Karpas-422 (cell line): ENCODE measurements around the gene AGAP1. TPM values are rescaled to one million over a fixed set of nuclear protein-coding genes. Genes with fewer than 3 reads are reported as not detected.

ENCODE experiments used
- DNase-seq: peaks from one replicate; pipeline ENCODE4 v3.0.0-alpha.2; 2015
- H2AFZ ChIP-seq: fragments of 200-600 bp; sonication (generic); 2 replicates; pipeline ENCODE4 v1.6.1; 2014; ENCODE audit warnings: antibody characterized with exemption, low read length, mixed read lengths
- H3K27ac ChIP-seq: fragments of 200-600 bp; sonication (generic); 2 replicates; pipeline ENCODE4 v1.5.1; 2014; ENCODE audit warnings: mild to moderate bottlenecking, low read length, moderate library complexity
- H3K27me3 ChIP-seq: fragments of 200-600 bp; sonication (generic); 2 replicates; pipeline ENCODE4 v1.6.1; 2014; ENCODE audit warnings: low read length, mixed read lengths
- H3K36me3 ChIP-seq: fragments of 200-600 bp; sonication (generic); 2 replicates; pipeline ENCODE4 v1.6.1; 2014; ENCODE audit warnings: low read length, mixed read lengths; ENCODE audit not compliant: insufficient read depth
- H3K4me1 ChIP-seq: fragments of 200-600 bp; sonication (generic); 2 replicates; pipeline ENCODE4 v1.6.1; 2014; ENCODE audit warnings: mild to moderate bottlenecking, low read length, mixed read lengths
- H3K4me2 ChIP-seq: fragments of 200-600 bp; sonication (generic); 2 replicates; pipeline ENCODE4 v1.6.1; 2014; ENCODE audit warnings: low read length, low read depth, mild to moderate bottlenecking; ENCODE audit not compliant: poor library complexity, severe bottlenecking
- H3K4me3 ChIP-seq: fragments of 200-600 bp; sonication (generic); 2 replicates; pipeline ENCODE4 v1.5.1; 2014; ENCODE audit warnings: mild to moderate bottlenecking, antibody characterized with exemption, low read length, mixed read lengths
- H3K79me2 ChIP-seq: fragments of 200-600 bp; sonication (generic); 2 replicates; pipeline ENCODE4 v1.6.1; 2014; ENCODE audit warnings: mild to moderate bottlenecking, low read length, mixed read lengths
- H3K9ac ChIP-seq: fragments of 200-600 bp; sonication (generic); 2 replicates; pipeline ENCODE4 v1.6.0; 2014; ENCODE audit warnings: low read length
- H3K9me2 ChIP-seq: fragments of 200-600 bp; sonication (generic), shearing (Covaris generic); replicated peaks from 2 replicates; pipeline ENCODE4 v1.6.0; 2014; ENCODE audit warnings: mild to moderate bottlenecking, low read length, moderate library complexity; ENCODE audit not compliant: insufficient read depth
- H3K9me3 ChIP-seq: fragments of 300-700, 200-600 bp; sonication (generic); 2 replicates; pipeline ENCODE4 v1.6.1; 2014; ENCODE audit warnings: low read length, mixed read lengths
- H4K20me1 ChIP-seq: fragments of 200-600 bp; sonication (generic); 2 replicates; pipeline ENCODE4 v1.6.1; 2014; ENCODE audit warnings: mild to moderate bottlenecking, antibody characterized with exemption, low read length, low read depth; ENCODE audit not compliant: insufficient read depth
- total RNA-seq: library from RNA; depleted of rRNA; stranded (reverse); fragments of >200 nt; shearing (Covaris generic); gene quantifications from 2 replicates; pipeline ENCODE4 v1.2.3, GENCODE V29; 2014; ENCODE audit warnings: low replicate concordance

Gene AGAP1
- total RNA-seq, 1 experiment from 2014 or later: not detected

DNA sequence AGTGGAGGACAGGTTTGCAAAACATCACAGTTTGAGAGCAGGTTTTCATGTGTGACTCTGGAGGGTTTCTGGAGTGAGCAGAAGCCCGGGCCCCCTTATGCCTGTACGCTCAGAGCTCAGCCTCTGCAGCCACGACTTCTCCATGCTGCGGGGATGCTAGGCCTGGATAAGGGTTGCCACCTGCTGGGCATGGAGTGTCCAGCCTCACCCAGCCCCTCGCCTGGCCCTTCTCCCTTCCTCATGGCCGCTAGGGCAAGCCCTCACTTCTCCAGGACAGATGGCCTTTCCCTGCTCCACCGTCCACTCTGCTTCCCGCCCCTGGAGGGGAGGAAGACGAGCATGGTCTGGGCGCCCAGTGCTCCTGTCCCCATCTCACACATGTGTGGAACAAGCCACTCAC is 355.6 kb downstream of the AGAP1 start:
- Histone ChIP-seq H3K4me3 (no peak overlapping the region), H2AFZ (no peak overlapping the region), H4K20me1 (no peaks in the 10 kb centered on the region), H3K9me2 (no peaks in the 10 kb centered on the region), H3K4me1 (no peaks in the 10 kb centered on the region), H3K79me2 (no peaks in the 10 kb centered on the region), H3K27ac (no peak overlapping the region), H3K9ac (no peak overlapping the region), H3K27me3 (no peaks in the 10 kb centered on the region), H3K36me3 (no peaks in the 10 kb centered on the region), H3K9me3 (no peaks in the 10 kb centered on the region), H3K4me2 (no peak overlapping the region)
- DNase-seq: no peak

DNA sequence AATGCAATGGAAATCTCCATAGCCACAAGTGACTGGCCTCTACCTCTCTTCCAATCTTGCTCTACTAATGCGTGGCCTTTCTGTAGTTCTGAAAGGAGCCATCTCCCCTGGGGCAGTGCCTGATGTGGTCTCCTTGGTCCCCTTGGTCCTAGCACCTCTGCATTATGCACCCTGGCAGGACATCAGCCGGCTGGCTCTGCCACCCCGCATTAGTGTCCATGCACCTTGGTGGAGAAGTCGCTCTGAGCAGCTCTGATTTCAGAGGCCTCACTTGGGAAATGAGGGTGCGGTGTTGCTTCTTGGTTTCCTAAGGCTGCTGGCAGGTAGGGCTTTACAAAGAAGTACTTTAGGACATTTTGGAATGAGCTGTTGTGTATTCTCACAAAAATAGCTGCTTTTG is 356.4 kb downstream of the AGAP1 start:
- H3K27ac ChIP-seq: no peak overlapping the region
- no peaks in the 10 kb centered on the region for H3K9me3 ChIP-seq
- H3K27me3 ChIP-seq: no peaks in the 10 kb centered on the region
- no peak overlapping the region for H2AFZ ChIP-seq
- H3K79me2 ChIP-seq: no peaks in the 10 kb centered on the region
- no peak overlapping the region for H3K9ac ChIP-seq
- no peaks in the 10 kb centered on the region for H3K4me1 ChIP-seq
- H3K4me3 ChIP-seq: no peak overlapping the region
- H4K20me1 ChIP-seq: no peaks in the 10 kb centered on the region
- no peak for DNase-seq
- no peak overlapping the region for H3K4me2 ChIP-seq
- H3K9me2 ChIP-seq: no peaks in the 10 kb centered on the region
- H3K36me3 ChIP-seq: no peaks in the 10 kb centered on the region

DNA sequence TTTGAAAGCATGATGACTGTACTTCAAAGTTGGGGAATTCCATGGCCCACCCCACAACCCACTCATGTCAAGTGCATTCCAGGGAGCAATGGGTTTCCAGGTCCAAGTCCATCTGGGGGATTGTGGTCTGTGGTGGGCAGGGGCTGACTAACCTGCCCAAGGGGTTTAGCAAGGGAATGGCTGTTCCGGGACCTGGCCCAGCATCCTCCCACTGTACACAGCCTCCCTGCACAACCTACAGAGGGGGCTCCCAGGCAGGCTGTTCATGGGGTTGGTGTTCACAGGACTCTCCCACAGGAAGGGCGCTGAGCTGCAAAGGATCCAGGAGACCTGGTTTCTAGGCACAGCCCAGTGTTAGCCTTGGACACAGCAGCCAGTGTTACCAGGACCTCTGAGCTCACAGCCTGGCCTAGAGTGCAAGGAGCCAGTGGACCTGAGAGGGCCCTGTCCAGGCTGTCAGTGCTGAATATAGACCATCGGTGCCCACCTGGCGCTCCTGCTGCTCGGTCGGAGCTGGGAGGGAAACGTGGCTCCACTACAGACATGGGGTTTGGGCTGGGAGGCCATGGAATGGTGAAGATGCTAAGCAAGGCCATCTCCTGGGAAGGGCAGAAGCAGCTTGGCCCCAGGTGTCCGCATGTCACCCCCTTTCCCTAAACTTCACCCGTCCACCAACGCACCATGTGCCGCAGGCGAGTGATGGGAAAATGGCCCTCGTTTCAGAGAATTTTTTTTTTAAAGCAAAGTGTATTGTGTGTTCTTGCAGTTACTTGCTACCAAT is 357.1 kb downstream of the AGAP1 start:
- H3K9me3 ChIP-seq: no peaks in the 10 kb centered on the region
- no peaks in the 10 kb centered on the region for H3K36me3 ChIP-seq
- no peak overlapping the region for H3K4me2 ChIP-seq
- no peak overlapping the region for H3K27ac ChIP-seq
- H3K9ac ChIP-seq: no peak overlapping the region
- H2AFZ ChIP-seq: no peak overlapping the region
- no peak for DNase-seq
- H3K9me2 ChIP-seq: no peaks in the 10 kb centered on the region
- no peaks in the 10 kb centered on the region for H4K20me1 ChIP-seq
- H3K79me2 ChIP-seq: no peaks in the 10 kb centered on the region
- no peaks in the 10 kb centered on the region for H3K4me1 ChIP-seq
- no peaks in the 10 kb centered on the region for H3K27me3 ChIP-seq
- H3K4me3 ChIP-seq: no peak overlapping the region

DNA sequence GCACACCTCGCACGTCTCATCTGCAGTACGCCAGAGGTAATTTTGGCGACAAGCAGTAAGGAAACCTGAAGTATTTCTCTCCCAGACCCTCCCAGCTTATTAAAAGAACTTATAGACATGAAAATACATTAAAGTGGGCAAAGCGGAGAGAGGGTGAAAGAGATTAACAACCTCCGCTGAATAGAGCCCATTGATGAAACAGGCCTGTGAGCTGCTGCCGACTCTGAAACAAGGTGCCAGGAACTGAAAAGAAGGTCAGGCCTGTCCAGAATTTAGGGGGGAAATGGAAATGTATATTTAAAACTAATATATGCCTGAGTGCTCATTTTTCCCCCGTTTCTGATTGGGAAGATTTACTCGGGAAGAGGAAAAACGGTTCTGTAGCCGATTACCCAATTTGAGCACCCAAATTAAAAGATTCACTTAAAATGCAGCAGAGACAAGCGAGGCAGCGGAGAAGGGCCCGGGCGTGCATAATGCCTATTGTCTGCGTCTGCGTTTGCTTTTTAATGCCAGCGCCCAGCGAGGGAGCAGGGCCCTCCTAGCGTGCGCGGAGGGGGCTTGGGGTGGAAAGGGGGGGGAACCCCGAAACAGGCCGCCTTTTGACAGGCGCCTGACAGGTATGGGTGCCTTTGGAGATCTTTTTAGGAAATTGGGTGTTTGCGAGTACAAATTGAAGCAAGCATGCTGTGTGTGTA is 358.1 kb downstream of the AGAP1 start:
- Histone ChIP-seq H3K9ac (no peak overlapping the region), H3K4me1 (no peaks in the 10 kb centered on the region), H3K4me3 (no peak overlapping the region), H3K27me3 (no peaks in the 10 kb centered on the region), H2AFZ (no peak overlapping the region), H3K4me2 (no peak overlapping the region), H3K27ac (no peak overlapping the region), H3K79me2 (no peaks in the 10 kb centered on the region), H3K9me2 (no peaks in the 10 kb centered on the region), H3K9me3 (no peaks in the 10 kb centered on the region), H4K20me1 (no peaks in the 10 kb centered on the region), H3K36me3 (no peaks in the 10 kb centered on the region)
- DNase-seq: no peak

DNA sequence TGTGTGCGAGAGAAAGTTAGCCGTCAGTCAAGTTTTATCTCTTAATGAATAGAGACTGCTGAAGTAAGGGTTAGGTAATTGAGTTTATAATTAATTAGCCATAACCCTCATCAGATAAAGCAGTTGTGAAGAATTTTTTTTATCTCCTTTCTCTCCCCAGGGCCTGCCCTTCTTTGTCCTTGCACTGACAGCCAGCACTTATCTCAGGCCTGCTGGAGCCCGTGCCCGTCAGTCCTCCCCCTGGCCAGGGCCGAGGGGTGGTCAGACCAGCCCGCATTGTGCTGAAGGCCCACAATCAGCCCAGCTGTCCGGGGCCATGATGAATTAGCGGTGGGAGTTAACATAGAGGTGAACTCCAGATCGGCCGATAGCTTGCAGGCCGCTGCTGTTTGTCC is 358.7 kb downstream of the AGAP1 start:
- H2AFZ ChIP-seq: no peak overlapping the region
- no peak overlapping the region for H3K9ac ChIP-seq
- H3K4me3 ChIP-seq: no peak overlapping the region
- H3K9me3 ChIP-seq: no peaks in the 10 kb centered on the region
- H3K4me1 ChIP-seq: no peaks in the 10 kb centered on the region
- H3K79me2 ChIP-seq: no peaks in the 10 kb centered on the region
- H3K27me3 ChIP-seq: no peaks in the 10 kb centered on the region
- no peaks in the 10 kb centered on the region for H4K20me1 ChIP-seq
- no peak overlapping the region for H3K27ac ChIP-seq
- no peaks in the 10 kb centered on the region for H3K36me3 ChIP-seq
- DNase-seq: no peak
- no peak overlapping the region for H3K4me2 ChIP-seq
- H3K9me2 ChIP-seq: no peaks in the 10 kb centered on the region

DNA sequence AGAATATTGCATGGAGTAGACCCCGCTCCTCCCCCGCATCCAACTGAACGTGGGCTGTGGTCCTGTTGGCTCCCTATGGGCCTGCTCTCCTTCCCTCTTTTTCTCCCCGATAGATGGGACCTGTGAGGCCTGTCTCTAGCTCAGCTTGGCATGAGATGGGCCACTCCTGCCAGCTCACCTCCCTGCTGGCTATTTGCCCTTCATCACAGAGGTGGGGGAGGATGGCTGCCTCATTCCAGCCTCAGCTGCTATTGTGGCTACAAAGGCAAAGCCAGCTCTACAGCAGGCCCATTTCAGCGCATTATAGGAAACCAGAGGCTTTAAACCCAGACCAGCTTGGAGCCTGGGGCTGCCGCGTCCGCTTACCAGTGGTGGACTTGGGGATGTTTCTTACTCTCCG is 360.4 kb downstream of the AGAP1 start:
- Histone ChIP-seq H3K36me3 (no peaks in the 10 kb centered on the region), H3K4me2 (no peak overlapping the region), H3K9me2 (no peaks in the 10 kb centered on the region), H3K79me2 (no peaks in the 10 kb centered on the region), H3K4me3 (no peak overlapping the region), H4K20me1 (no peaks in the 10 kb centered on the region), H3K9ac (no peak overlapping the region), H3K4me1 (no peaks in the 10 kb centered on the region), H3K27me3 (no peaks in the 10 kb centered on the region), H3K9me3 (no peaks in the 10 kb centered on the region), H3K27ac (no peak overlapping the region), H2AFZ (no peak overlapping the region)
- DNase-seq: no peak

DNA sequence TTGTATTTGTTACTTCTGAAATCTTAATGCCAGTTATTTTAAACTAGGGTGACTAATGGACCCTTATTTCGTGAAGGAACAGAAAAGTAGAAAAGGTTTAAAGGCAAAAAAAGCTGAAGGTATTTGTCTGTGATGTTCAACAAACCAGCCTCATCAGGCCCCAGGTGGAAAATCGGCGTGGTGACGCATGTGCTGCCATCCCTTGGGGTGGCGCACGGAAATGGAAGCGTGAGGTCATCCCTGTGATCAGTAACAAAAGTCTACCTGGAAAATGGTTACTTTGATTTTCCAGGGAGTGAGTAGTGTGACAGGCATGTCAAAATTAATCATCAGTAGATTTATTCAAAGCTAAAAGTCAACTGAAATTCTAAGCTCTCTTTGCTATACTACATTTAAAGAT is 361.2 kb downstream of the AGAP1 start:
- no peaks in the 10 kb centered on the region for H3K9me3 ChIP-seq
- H4K20me1 ChIP-seq: no peaks in the 10 kb centered on the region
- H3K9ac ChIP-seq: no peak overlapping the region
- H2AFZ ChIP-seq: no peak overlapping the region
- H3K4me2 ChIP-seq: no peak overlapping the region
- no peaks in the 10 kb centered on the region for H3K27me3 ChIP-seq
- H3K36me3 ChIP-seq: no peaks in the 10 kb centered on the region
- no peak overlapping the region for H3K4me3 ChIP-seq
- no peaks in the 10 kb centered on the region for H3K4me1 ChIP-seq
- no peaks in the 10 kb centered on the region for H3K9me2 ChIP-seq
- no peak for DNase-seq
- H3K27ac ChIP-seq: no peak overlapping the region
- no peaks in the 10 kb centered on the region for H3K79me2 ChIP-seq

DNA sequence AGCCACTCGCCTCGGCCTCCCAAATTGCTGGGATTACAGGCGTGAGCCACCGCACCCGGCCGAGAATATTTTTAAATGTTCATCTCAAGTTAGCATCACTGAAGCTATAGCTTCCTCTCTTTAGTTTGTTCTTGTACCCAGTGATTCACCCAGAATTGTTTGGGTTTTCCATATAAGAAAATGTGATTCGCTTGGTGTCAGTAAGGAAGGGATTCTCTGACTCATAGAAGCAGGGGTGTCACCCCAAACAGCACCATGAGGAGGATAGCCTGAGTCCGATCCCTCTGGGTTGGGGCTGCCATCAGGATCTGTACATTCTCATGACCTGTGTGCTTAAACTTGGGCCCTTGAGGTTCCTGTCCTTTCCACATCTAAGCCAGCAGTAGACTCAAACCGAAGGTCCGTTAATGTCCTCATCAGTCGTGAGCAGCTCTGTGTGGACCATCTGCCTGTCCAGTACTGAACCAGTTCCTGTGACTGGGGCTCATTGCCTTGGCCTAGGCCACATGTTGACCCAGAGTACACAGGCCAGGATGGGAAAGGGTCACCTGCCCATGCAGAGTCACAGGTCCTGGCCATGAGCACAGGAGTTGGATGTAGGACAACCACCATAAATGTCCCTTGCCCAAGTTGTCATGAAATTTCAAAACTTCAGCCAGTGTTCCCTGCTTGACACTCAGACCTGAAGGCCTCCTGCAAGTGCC is 362.5 kb downstream of the AGAP1 start:
- no peak overlapping the region for H3K4me3 ChIP-seq
- no peaks in the 10 kb centered on the region for H3K27me3 ChIP-seq
- H3K4me1 ChIP-seq: no peaks in the 10 kb centered on the region
- H2AFZ ChIP-seq: no peak overlapping the region
- no peaks in the 10 kb centered on the region for H3K36me3 ChIP-seq
- H4K20me1 ChIP-seq: no peaks in the 10 kb centered on the region
- no peak overlapping the region for H3K4me2 ChIP-seq
- H3K79me2 ChIP-seq: no peaks in the 10 kb centered on the region
- H3K9me2 ChIP-seq: no peaks in the 10 kb centered on the region
- no peaks in the 10 kb centered on the region for H3K9me3 ChIP-seq
- H3K9ac ChIP-seq: no peak overlapping the region
- no peak for DNase-seq
- no peak overlapping the region for H3K27ac ChIP-seq
